GM10266 (cell line): ENCODE results near the gene MFSD6.

ENCODE experiments used
- DNase-seq: peaks from one replicate; pipeline ENCODE4 v3.0.0; 2012; ENCODE audit errors: extremely low spot score
- CTCF ChIP-seq: IDR thresholded peaks from 2 replicates; pipeline ENCODE4 v1.5.1; 2012; ENCODE audit warnings: mild to moderate bottlenecking, low read depth; ENCODE audit not compliant: control insufficient read depth, insufficient read depth; ENCODE audit errors: missing control alignments

Gene MFSD6

GRCh38 chr2:190366248-190366753, 41.9 kb upstream of the MFSD6 start:
- DNase-seq, result no peak
- no peak for TF ChIP-seq CTCF

GRCh38 chr2:190367091-190367490, 41.1 kb upstream of the MFSD6 start:
- TF ChIP-seq CTCF, result no peak
- DNase-seq, result no peak

GRCh38 chr2:190369635-190370034, 38.5 kb upstream of the MFSD6 start:
- TF ChIP-seq CTCF, result no peak
- DNase-seq, result no peak

GRCh38 chr2:190376083-190376482, 32.1 kb upstream of the MFSD6 start:
- DNase-seq, result no peak
- TF ChIP-seq CTCF, result no peak

GRCh38 chr2:190376591-190377245, 31.4 kb upstream of the MFSD6 start:
- no peak for TF ChIP-seq CTCF
- no peak for DNase-seq

GRCh38 chr2:190378880-190379237, 29.3 kb upstream of the MFSD6 start:
- TF ChIP-seq CTCF, result no peak
- no peak for DNase-seq

- TF ChIP-seq CTCF, result no peak
- no peak for DNase-seq
These were observed 28.7 kb upstream of the MFSD6 start for GRCh38 chr2:190379249-190379964.
